Measurements from ENCODE around the gene ANKS3.

Gene ANKS3

GRCh38 chr16:4702466-4702808 lies 31.6 kb downstream of the ANKS3 start:
- Histone ChIP-seq H3K79me2 (ENCODE audit: insufficient read depth, low read length) (no peaks in the 10 kb centered on the region), H3K4me3 (ENCODE audit: low read depth in 1 of 2, low read length in 2 of 2) (no peak overlapping the region), H3K4me1 (ENCODE audit: insufficient read depth, low read length) (no peaks in the 10 kb centered on the region), H3K27ac (ENCODE audit: low read length) (no peak overlapping the region), H3K27me3 (ENCODE audit: insufficient read depth, low read length, poor library complexity) (no peaks in the 10 kb centered on the region), H2AFZ (ENCODE audit: low read depth, low read length) (no peak overlapping the region), H3K9ac (ENCODE audit: low read depth, low read length) (no peak overlapping the region), H3K9me3 (ENCODE audit: insufficient read depth, low read length, severe bottlenecking) (no peaks in the 10 kb centered on the region), H4K20me1 (ENCODE audit: insufficient read depth, low read length) (no peaks in the 10 kb centered on the region), H3K36me3 (ENCODE audit: insufficient read depth, low read length) (peaks cover 57% of the 10 kb centered on the region), H3K4me2 (ENCODE audit: insufficient read depth, low read length) (no peak overlapping the region)
- ATAC-seq (ENCODE audit: insufficient read depth, low read depth) (no peak), DNase-seq (no peak)
- TF ChIP-seq EZH2 (IDR thresholded peaks at IDR 0.05; ENCODE audit: borderline replicate concordance, low read depth, low read length, severe bottlenecking) = no peak
- TF ChIP-seq, protein P1, sequence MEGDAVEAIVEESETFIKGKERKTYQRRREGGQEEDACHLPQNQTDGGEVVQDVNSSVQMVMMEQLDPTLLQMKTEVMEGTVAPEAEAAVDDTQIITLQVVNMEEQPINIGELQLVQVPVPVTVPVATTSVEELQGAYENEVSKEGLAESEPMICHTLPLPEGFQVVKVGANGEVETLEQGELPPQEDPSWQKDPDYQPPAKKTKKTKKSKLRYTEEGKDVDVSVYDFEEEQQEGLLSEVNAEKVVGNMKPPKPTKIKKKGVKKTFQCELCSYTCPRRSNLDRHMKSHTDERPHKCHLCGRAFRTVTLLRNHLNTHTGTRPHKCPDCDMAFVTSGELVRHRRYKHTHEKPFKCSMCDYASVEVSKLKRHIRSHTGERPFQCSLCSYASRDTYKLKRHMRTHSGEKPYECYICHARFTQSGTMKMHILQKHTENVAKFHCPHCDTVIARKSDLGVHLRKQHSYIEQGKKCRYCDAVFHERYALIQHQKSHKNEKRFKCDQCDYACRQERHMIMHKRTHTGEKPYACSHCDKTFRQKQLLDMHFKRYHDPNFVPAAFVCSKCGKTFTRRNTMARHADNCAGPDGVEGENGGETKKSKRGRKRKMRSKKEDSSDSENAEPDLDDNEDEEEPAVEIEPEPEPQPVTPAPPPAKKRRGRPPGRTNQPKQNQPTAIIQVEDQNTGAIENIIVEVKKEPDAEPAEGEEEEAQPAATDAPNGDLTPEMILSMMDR (IDR thresholded peaks at IDR 0.05; ENCODE audit: borderline replicate concordance, extremely low read depth, low read length, poor library complexity, severe bottlenecking) = no peak

DNA sequence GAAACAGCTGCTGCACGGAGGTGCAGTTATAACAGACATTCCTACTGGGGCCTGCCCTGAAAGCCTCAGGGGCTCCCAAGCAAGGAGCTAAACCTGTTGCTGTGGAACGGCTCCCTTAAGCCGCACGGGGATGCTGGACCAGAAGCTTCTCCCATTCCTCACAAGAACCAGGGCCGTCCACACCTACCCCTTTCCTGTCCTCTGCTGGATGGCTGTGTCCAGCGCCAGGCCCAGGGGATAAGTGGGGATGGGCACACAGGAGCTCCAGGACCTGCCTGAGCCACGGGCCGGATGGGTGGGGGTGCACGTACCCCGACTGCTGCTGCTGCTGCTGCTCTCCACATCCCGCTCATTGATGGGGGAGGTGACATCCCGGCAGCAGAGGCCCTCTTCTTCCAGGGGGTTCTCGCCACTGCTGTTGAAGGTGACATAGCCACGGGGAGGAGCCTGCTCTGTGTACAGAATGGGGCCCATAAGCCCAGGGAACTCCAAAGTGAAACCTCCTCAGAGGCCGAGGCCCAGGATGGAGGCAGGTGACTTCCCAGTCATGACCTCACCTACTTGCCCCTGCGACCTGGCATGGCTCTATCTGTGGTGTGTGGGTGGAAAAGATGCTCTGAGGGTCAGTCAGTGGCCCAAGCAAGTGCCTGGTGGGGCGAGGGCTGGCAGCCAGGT lies 32.1 kb downstream of the ANKS3 start:
- ATAC-seq (ENCODE audit: insufficient read depth, low read depth) = no peak
- Histone ChIP-seq H3K4me1 (ENCODE audit: insufficient read depth, low read length) (no peaks in the 10 kb centered on the region), H2AFZ (ENCODE audit: low read depth, low read length) (no peak overlapping the region), H3K9me3 (ENCODE audit: insufficient read depth, low read length, severe bottlenecking) (no peaks in the 10 kb centered on the region), H3K79me2 (ENCODE audit: insufficient read depth, low read length) (no peaks in the 10 kb centered on the region), H3K27me3 (ENCODE audit: insufficient read depth, low read length, poor library complexity) (no peaks in the 10 kb centered on the region), H3K36me3 (ENCODE audit: insufficient read depth, low read length) (peaks cover 59% of the 10 kb centered on the region), H3K9ac (ENCODE audit: low read depth, low read length) (no peak overlapping the region), H3K27ac (ENCODE audit: low read length) (no peak overlapping the region), H4K20me1 (ENCODE audit: insufficient read depth, low read length) (0 out of 2 replicates have a peak, but pooled peaks cover 3% of the 10 kb centered on the region), H3K4me3 (ENCODE audit: low read depth in 1 of 2, low read length in 2 of 2) (no peak overlapping the region), H3K4me2 (ENCODE audit: insufficient read depth, low read length) (no peak overlapping the region)
- no peak for DNase-seq
- TF ChIP-seq, protein P1 (IDR thresholded peaks at IDR 0.05; ENCODE audit: borderline replicate concordance, extremely low read depth, low read length, poor library complexity, severe bottlenecking) = no peak
- TF ChIP-seq EZH2 (IDR thresholded peaks at IDR 0.05; ENCODE audit: borderline replicate concordance, low read depth, low read length, severe bottlenecking) = no peak

GRCh38 chr16:4700997-4701743 lies 32.9 kb downstream of the ANKS3 start:
- H3K4me3 ChIP-seq (ENCODE audit: low read depth in 1 of 2, low read length in 2 of 2) = no peak overlapping the region
- H3K4me2 ChIP-seq (ENCODE audit: insufficient read depth, low read length) = no peak overlapping the region
- peaks cover 9% of the 10 kb centered on the region for H4K20me1 ChIP-seq (ENCODE audit: insufficient read depth, low read length)
- no peak for TF ChIP-seq EZH2 (IDR thresholded peaks at IDR 0.05; ENCODE audit: borderline replicate concordance, low read depth, low read length, severe bottlenecking)
- TF ChIP-seq, protein P1 (IDR thresholded peaks at IDR 0.05; ENCODE audit: borderline replicate concordance, extremely low read depth, low read length, poor library complexity, severe bottlenecking) = no peak
- H3K9ac ChIP-seq (ENCODE audit: low read depth, low read length) = no peak overlapping the region
- H3K4me1 ChIP-seq (ENCODE audit: insufficient read depth, low read length) = no peaks in the 10 kb centered on the region
- H2AFZ ChIP-seq (ENCODE audit: low read depth, low read length) = no peak overlapping the region
- no peak overlapping the region for H3K27ac ChIP-seq (ENCODE audit: low read length)
- 0 out of 2 replicates have a peak, but pooled peaks cover under 1% of the 10 kb centered on the region for H3K79me2 ChIP-seq (ENCODE audit: insufficient read depth, low read length)
- H3K36me3 ChIP-seq (ENCODE audit: insufficient read depth, low read length) = peaks cover 62% of the 10 kb centered on the region
- H3K9me3 ChIP-seq (ENCODE audit: insufficient read depth, low read length, severe bottlenecking) = no peaks in the 10 kb centered on the region
- H3K27me3 ChIP-seq (ENCODE audit: insufficient read depth, low read length, poor library complexity) = no peaks in the 10 kb centered on the region
- DNase-seq = no peak
- ATAC-seq (ENCODE audit: insufficient read depth, low read depth) = no peak

Measured in DND-41 (cell line).